Measurements from ENCODE around the gene ABHD2. TPM values are rescaled to one million over a fixed set of nuclear protein-coding genes. Genes with fewer than 3 reads are reported as not detected.

ABHD2 gene
- total RNA-seq, 1 experiment from 2014 or later = 15.6 TPM

DNA sequence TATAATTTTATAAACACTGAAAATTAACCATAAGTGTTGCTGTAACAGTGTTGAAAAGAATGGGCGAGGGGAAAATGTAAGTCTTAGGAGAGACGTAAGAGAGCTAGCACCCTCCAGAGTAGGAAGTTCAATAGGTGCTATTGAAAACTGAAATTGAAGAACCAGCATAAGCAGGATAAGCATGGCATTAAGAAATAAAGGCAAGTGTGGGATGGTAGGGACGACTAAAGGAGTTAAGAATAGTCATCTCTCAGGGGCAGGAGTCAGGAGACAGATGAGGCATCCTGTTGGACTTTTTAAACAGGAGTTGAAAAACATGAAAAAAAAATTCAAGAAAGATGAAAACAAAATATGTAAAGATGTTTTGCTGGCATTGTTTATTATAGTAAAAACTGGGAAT is 43.5 kb downstream of the ABHD2 start:
- no peak overlapping the region for H2BK12ac ChIP-seq (ENCODE audit: insufficient read length, low read depth, low read length)
- no peaks in the 10 kb centered on the region for H3K23me2 ChIP-seq (ENCODE audit: insufficient read length, low read depth, low read length, poor library complexity, severe bottlenecking)
- H4K91ac ChIP-seq (ENCODE audit: insufficient read length, low read depth, low read length) = no peak overlapping the region
- H3T11ph ChIP-seq (ENCODE audit: low read length) = no peak overlapping the region
- no peak overlapping the region for H3K4me3 Mint-ChIP-seq
- H2BK5ac ChIP-seq (ENCODE audit: insufficient read length, low read length) = no peak overlapping the region
- H3K79me1 ChIP-seq (ENCODE audit: insufficient read depth, low read depth, low read length, poor library complexity, severe bottlenecking) = no peaks in the 10 kb centered on the region
- H3K27me3 ChIP-seq (ENCODE audit: insufficient read depth, low read length) = no peaks in the 10 kb centered on the region
- WGBS (ENCODE audit: extremely low coverage, insufficient read length, low lambda C conversion rate) = no CpG with 5 or more reads among the region's 3 CpGs
- no peak for DNase-seq
- H3K36me3 Mint-ChIP-seq (ENCODE audit: insufficient read depth in 1 of 3, low read depth in 3 of 3) = no peaks in the 10 kb centered on the region
- H2BK120ac ChIP-seq (ENCODE audit: low read depth, low read length, poor library complexity, severe bottlenecking) = no peak overlapping the region
- H3K9me3 ChIP-seq (ENCODE audit: control insufficient read depth, low read depth, low read length) = no peaks in the 10 kb centered on the region
- H3K27ac Mint-ChIP-seq = no peak overlapping the region
- no peak overlapping the region for H4K5ac ChIP-seq (ENCODE audit: insufficient read length, low read depth, low read length)
- H3K4ac ChIP-seq (ENCODE audit: low read depth, low read length) = no peak overlapping the region
- H2BK15ac ChIP-seq (ENCODE audit: low read depth, low read length) = no peak overlapping the region
- no peak overlapping the region for H2BK20ac ChIP-seq (ENCODE audit: low read depth, low read length, poor library complexity, severe bottlenecking)
- H3K4me2 ChIP-seq (ENCODE audit: insufficient read depth, insufficient read length, low read length) = no peak overlapping the region
- no peaks in the 10 kb centered on the region for H4K20me1 ChIP-seq (ENCODE audit: control insufficient read depth, insufficient read depth, insufficient read length)
- no peak overlapping the region for H3K14ac ChIP-seq (ENCODE audit: insufficient read depth, low read length)
- no peak overlapping the region for H3K27ac ChIP-seq (ENCODE audit: insufficient read length, low read depth, low read length)
- H3K9me3 Mint-ChIP-seq = no peaks in the 10 kb centered on the region
- no peaks in the 10 kb centered on the region for H3K4me1 Mint-ChIP-seq
- no peak overlapping the region for H2AFZ ChIP-seq (ENCODE audit: low read length)
- H3K4me1 ChIP-seq (ENCODE audit: insufficient read depth, low read length) = no peaks in the 10 kb centered on the region
- no peak overlapping the region for H4K8ac ChIP-seq (replicated peaks; ENCODE audit: insufficient read length, low read depth, low read length)
- no peak overlapping the region for H2AK5ac ChIP-seq (ENCODE audit: insufficient read length, low read length)
- no peaks in the 10 kb centered on the region for H3K79me2 ChIP-seq (ENCODE audit: insufficient read depth, low read length)
- no peak overlapping the region for H3K56ac ChIP-seq (ENCODE audit: insufficient read length, low read depth, low read length)
- H3K23ac ChIP-seq (ENCODE audit: insufficient read length, low read depth, low read length) = no peak overlapping the region
- no peak overlapping the region for H3K9ac ChIP-seq (ENCODE audit: extremely low read depth, insufficient read length, low read length)
- no peaks in the 10 kb centered on the region for H3K27me3 Mint-ChIP-seq (ENCODE audit: low read depth)
- TF ChIP-seq, protein P1, sequence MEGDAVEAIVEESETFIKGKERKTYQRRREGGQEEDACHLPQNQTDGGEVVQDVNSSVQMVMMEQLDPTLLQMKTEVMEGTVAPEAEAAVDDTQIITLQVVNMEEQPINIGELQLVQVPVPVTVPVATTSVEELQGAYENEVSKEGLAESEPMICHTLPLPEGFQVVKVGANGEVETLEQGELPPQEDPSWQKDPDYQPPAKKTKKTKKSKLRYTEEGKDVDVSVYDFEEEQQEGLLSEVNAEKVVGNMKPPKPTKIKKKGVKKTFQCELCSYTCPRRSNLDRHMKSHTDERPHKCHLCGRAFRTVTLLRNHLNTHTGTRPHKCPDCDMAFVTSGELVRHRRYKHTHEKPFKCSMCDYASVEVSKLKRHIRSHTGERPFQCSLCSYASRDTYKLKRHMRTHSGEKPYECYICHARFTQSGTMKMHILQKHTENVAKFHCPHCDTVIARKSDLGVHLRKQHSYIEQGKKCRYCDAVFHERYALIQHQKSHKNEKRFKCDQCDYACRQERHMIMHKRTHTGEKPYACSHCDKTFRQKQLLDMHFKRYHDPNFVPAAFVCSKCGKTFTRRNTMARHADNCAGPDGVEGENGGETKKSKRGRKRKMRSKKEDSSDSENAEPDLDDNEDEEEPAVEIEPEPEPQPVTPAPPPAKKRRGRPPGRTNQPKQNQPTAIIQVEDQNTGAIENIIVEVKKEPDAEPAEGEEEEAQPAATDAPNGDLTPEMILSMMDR (conservative IDR thresholded peaks at IDR 0.05) = no peak
- H3K18ac ChIP-seq (ENCODE audit: insufficient read length, low read depth, low read length) = no peak overlapping the region
